DND-41 (cell line): ENCODE results near the gene PHYH.

ENCODE experiments used
- CTCF ChIP-seq: IDR thresholded peaks from 2 replicates; pipeline ENCODE4 v1.5.1; 2012; ENCODE audit warnings: borderline replicate concordance, low read length, moderate library complexity, mild to moderate bottlenecking; ENCODE audit not compliant: poor library complexity, severe bottlenecking; ENCODE audit errors: extremely low read depth
- EZH2 ChIP-seq: IDR thresholded peaks from 3 replicates; pipeline ENCODE4 v1.6.1; 2012; ENCODE audit warnings: borderline replicate concordance, low read depth, mild to moderate bottlenecking, moderate library complexity, low read length, inconsistent platforms; ENCODE audit not compliant: severe bottlenecking

- no peak for TF ChIP-seq CTCF
- TF ChIP-seq EZH2: no peak
Measured at GRCh38 chr10:13294784-13295183, 5.1 kb downstream of the PHYH start.
